Measurements from ENCODE around the gene KRTAP4-5. TPM values are rescaled to one million over a fixed set of nuclear protein-coding genes. Genes with fewer than 3 reads are reported as not detected.
"Not testable (repeated sequence)": the region's sequence is repeated elsewhere in the genome, so short reads cannot be mapped to it uniquely, and the experiment has no call there.

Gene KRTAP4-5
- total RNA-seq, 1 experiment from 2014 or later, result not detected

DNA sequence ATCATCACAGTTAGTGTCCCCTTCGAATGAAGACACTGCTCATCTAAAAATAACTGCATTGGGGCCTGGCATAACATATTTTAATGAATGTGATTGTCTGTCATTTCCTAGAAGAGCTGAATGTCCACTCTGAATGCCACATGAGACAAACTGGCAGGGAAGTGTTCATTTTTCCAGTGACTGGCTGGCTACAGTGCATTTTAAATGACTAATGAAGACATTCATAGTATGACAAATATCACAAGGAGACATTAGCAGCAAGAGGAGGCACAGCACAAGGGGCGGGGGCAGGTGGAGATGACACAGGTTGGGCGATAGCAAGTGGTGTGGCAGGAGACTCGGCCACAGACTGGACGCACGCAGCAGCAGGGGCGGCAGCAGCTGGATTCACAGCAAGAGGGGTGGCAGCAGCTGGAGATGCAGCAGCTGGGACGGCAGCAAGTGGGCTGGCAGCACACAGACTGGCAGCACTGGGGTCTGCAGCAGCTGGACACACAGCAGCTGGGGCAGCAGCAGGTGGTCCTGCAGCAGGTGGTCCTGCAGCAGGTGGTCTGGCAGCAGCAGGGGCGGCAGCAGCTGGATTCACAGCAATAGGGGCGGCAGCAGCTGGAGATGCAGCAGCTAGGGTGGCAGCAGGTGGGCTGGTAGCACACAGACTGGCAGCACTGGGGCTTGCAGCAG lies 514 bp downstream of the KRTAP4-5 start:
- not testable (repeated sequence) for DNase-seq (ENCODE audit: extremely low read depth, low read depth)

DNA sequence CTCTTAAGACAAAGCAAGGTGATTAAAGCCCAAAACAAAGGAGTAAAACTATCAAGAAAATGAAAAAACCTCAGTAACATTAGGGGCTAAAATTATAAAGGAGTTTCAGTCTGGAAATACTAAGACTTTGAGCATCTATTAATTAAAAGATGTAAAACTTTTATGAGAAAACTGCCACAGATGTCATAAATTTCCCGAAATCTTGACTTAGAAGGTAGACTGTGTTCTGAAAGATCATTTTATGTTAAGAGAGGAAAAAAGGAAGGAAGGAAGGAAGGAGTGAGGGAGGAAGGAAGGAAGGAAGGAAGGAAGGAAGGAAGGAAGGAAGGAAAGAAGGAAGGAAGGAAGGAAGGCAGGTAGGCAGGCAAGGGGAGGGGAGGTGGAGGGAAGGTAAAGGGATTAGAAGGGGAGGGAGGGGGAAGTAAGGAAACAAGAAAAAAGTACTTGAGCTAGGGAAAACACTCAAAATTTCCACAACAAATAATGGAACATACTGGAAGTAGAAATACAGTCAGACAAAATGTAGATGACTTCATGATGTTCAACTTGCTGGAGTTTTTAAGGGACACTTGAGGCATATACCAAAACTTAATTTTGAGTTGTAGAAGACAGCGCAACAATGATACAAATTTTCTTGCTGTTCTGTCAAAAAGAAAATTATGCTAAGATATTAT lies 2.0 kb downstream of the KRTAP4-5 start:
- no peak for DNase-seq (ENCODE audit: extremely low read depth, low read depth)

DNA sequence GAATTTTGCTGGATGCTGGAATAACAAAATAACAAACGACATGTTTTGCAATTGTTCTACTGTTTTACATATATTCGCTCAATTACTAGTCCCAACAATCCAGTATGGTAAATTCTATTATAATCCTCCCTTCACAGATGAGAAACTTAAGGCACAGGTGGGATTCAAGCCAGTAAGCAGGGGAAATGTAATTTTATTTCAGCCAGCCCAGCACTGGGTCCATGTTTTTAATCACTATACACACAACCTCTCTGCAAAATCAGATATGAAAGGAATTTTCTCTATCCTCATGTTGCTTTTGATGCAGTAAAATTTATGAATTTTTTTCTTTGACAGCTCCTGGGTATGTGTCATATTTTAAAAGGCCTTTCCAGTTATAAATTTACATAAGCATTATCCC lies 4.4 kb downstream of the KRTAP4-5 start:
- no peak for DNase-seq (ENCODE audit: extremely low read depth, low read depth)

DNA sequence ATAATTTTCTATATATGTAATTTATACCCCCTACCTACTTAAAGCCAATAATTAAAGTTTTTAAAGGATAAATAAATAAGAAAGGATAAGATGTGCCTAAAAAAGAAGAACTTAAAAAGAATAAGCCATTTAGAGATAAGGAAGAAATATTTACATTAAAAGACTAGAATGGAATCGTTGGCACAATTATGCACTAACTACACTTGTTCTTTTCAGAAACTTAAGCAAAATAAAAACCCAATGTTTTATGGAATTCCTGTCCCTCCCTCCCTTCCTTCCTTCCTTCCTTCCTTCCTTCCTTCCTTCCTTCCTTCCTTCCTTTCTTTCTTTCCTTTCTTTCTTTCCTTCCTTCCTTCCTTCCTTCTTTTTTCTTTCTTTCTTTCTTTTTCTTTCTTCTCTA lies 4.8 kb downstream of the KRTAP4-5 start:
- DNase-seq (ENCODE audit: extremely low read depth, low read depth), result no peak

DNA sequence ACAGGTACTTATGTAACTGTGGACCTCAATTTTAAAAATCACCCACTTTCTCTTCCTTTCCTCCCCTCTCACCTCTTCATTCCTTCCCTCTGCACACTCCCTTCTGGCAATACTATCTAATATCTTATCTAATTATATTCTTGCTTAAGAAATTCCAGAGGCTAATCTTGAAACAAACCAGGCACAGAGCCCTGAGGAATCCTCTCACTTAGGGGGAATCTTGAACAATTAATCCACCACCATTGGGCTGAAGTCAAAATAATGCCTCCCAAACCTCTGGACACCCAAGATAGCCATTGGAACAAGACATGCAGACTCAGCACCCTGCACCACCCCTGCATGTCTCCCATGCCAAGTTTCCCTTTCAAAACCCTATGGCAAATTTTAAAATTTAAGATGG lies 8.3 kb downstream of the KRTAP4-5 start:
- no peak for DNase-seq (ENCODE audit: extremely low read depth, low read depth)

DNA sequence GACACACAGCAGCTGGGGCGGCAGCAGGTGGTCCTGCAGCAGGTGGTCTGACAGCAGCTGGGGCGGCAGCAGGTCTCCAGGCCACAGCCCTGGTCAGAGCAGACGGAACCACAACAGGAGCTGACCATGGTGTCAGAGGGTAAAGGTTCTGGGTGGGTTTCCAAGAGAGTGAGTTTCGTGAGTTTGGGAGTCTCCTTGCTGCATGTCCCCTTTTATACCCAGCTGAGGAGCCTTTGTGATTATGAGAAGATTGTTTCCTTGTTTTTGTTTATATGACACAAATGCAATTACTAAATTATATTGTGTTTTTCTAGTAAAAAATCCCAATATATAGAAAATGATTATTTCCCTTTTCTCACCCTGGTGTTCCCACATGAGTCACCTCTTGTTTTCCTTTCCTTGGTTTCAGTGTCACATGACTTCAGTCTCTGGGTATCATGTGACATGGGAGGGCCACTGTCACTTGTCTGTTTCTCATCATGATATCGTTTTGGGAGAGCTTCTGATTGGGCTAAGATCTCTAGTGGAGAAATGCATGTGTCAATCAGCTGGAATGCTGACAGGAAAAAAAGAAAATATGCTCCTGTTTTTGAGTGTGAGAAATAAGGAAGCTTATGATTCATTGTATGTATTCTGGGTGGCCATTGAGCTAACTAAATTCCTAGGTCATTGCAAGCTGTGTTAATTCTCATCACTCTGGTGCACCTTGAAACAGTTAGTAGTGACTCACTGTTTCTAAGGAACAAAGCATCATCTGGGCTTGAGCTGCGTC lies 9.1 kb downstream of the KRTAP4-5 start, which contains the start of gene KRTAP4-6:
KRTAP4-6 (minus strand) TSS at position 185 of the 772 bp plus-strand sequence; CDS start at position 128, 57 bp downstream.
- DNase-seq (ENCODE audit: extremely low read depth, low read depth), result no peak

DNA sequence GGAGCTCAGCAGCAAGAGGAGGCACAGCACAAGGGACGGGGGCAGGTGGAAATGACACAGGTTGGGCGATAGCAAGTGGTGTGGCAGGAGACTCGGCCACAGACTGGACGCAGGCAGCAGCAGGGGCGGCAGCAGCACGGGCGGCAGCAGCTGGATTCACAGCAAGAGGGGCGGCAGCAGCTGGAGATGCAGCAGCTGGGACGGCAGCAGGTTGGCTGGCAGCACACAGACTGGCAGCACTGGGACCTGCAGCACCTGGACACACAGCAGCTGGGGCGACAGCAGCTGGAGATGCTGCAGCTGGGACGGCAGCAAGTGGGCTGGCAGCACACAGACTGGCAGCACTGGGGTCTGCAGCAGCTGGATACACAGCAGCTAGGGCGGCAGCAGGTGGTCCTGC lies 9.8 kb downstream of the KRTAP4-5 start:
- not testable (repeated sequence) for DNase-seq (ENCODE audit: extremely low read depth, low read depth)

DNA sequence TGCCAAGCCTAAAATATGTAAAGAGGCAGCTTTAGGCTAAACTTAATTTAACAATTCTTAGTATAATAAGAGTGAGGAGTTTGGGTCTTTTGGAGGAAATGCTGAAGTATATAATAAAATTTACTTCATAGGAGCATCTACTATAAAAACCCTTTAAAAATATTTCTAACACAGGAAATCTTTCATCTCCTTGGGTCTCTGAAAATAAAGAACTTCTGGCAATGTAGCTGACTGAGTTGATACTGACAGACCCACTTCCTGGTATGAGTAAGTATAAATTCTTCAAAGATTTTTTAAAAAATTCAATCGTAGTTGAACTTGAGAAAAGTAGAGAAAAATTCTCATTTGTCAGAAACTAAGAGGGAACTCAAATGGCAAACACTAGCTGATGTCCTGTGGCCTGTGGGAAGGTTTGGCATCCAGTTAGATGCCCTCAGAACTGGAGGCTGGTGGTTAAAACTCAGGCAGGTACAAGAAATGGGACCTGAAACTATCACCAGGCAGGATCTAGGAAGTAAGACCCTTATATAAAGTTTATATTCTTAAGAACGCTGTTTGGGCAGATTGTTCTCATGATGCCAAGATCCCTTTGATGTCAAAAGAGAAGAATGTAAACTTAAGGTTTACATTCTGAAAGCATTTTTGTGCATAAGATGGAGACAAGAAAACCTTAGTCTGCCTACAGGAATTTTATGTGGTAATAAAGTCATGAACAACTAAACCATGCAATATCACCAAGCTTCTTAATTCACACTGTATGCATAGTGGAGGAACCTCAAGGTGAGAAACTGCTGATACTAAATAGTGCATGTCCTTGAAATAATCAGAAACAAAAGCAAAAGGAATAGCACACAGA lies 15.5 kb downstream of the KRTAP4-5 start:
- DNase-seq (ENCODE audit: extremely low read depth, low read depth), result no peak

DNA sequence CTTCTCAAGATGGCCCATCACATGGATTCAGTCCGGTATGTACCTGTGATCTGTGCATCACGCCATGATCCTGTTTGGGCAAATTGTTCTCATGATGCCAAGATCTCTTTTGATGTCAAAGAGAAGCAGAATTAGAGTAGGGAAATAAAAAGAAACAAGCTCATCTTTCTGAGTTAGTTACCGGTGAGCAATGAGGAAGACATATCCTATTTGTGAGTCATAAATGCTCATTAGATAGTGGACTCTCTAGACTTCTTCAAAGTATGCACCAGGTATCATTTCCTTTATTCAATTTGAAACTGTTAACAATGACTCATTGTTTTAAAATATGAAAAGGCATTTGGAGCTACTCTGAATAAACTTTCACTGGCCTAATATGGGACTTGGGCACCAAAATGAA lies 17.6 kb downstream of the KRTAP4-5 start:
- DNase-seq (ENCODE audit: extremely low read depth, low read depth), result no peak

DNA sequence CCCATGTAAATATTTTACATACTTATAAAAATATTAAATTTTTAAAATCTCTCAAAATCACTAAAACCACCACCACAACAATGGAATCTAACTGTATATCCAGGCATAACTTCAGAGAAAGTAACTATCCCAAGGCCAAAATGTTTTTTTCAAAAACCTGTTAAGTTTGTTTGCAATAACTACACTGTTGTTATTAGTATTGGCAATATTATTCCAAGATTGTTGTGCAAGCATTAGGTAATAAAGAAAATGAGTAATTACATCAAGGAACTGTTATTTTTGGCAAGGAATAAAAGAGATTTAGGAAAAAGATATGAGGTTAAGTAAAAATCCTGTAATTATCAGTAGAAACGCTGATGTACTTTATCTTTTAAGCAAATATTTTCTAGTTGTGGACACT lies 22.3 kb downstream of the KRTAP4-5 start:
- DNase-seq (ENCODE audit: extremely low read depth, low read depth), result no peak

DNA sequence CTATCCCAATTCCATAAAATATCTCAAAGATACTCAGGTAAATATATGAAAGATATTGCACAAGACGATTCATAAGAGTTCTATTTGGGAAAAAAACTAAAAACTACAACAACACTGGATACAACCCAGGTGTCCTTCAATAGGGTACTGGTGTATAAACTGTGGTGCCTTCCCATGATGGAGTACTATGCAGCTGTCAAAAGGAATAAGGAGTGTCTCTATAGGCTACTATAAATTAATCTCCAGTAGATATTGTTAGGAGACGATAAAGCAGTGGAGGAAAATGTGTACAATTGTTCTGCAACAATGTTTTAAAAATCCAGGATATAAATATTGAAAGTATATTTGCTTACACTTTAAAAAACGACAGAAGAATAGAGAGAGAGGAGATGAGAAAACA lies 23.2 kb downstream of the KRTAP4-5 start:
- DNase-seq (ENCODE audit: extremely low read depth, low read depth), result no peak

DNA sequence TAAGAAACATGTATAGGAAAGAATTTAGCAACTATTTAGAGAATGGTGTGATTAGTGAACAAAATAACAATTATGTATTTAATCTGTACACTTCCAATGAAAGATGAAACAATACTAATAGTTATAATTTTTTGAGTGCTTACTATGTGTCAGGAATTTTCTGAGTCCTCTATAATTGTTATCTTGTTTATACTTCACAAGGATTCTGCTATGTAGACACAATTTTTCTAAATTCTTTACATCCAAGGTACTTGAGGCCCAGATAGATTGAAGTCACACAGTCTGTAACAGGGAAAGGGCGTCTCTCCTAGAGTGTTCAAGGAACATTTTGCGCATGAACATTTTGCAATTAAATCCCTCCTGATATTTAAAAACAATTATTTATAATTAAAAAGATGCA lies 24.6 kb downstream of the KRTAP4-5 start:
- no peak for DNase-seq (ENCODE audit: extremely low read depth, low read depth)

DNA sequence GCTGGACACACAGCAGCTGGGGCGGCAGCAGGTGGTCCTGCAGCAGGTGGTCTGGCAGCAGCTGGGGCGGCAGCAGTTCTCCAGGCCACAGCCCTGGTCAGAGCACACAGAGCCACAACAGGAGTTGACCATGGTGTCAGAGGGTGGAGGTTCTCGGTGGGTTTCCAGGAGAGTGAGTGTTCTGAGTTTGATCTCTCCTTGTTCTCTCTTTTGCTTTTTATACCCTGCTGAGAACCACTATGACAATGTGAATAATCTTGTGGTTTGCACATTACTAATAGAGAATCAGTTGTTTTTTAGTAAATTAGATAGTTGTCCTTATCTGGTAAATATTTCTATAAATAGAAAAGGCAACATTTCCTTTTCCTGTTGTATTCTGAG lies 25.6 kb downstream of the KRTAP4-5 start, which contains the start of gene KRTAP4-12:
KRTAP4-12 (minus strand) TSS at position 192 of the 381 bp plus-strand sequence; CDS start at position 132, 60 bp downstream.
- not testable (repeated sequence) for DNase-seq (ENCODE audit: extremely low read depth, low read depth)

DNA sequence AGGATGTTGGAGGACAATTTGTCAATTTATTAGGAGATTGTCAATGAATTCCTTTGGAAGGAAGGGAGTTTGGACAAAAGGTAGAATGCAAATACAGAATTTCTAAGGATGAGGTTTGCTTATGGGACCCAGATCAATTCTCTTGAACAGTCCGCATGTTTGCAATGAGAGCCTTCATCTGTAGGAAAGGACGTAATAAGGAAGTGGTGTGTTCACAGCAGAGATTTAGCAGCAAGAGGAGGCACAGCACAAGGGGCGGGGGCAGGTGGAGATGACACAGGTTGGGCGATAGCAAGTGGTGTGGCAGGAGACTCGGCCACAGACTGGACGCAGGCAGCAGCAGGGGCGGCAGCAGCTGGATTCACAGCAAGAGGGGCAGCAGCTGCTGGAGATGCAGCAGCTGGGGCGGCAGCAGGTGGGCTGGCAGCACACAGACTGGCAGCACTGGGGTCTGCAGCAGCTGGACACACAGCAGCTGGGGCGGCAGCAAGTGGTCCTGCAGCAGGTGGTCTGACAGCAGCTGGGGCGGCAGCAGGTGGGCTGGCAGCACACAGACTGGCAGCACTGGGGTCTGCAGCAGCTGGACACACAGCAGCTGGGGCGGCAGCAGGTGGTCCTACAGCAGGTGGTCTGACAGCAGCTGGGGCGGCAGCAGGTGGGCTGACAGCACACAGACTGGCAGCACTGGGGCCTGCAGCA lies 26.2 kb downstream of the KRTAP4-5 start:
- DNase-seq (ENCODE audit: extremely low read depth, low read depth), result not testable (repeated sequence)

DNA sequence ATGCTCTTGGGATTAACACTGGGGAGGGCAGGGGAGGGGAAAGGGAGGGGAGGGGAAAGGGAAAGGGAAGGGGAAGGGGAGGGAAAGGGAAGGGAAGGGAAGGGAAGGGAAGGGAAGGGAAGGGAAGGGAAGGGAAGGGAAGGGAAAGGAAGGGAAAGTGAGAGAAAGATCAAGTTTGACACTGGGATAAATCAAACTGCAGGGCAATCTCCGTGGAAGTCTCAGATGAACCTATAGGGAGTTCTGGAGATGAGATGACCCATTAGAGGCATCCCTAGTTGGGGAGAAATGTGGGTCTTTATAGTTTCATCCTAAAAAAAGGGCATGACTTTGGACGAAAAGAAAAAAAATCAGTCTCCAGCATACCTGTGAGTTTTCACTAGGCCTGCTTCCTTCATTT lies 27.9 kb downstream of the KRTAP4-5 start:
- no peak for DNase-seq (ENCODE audit: extremely low read depth, low read depth)

DNA sequence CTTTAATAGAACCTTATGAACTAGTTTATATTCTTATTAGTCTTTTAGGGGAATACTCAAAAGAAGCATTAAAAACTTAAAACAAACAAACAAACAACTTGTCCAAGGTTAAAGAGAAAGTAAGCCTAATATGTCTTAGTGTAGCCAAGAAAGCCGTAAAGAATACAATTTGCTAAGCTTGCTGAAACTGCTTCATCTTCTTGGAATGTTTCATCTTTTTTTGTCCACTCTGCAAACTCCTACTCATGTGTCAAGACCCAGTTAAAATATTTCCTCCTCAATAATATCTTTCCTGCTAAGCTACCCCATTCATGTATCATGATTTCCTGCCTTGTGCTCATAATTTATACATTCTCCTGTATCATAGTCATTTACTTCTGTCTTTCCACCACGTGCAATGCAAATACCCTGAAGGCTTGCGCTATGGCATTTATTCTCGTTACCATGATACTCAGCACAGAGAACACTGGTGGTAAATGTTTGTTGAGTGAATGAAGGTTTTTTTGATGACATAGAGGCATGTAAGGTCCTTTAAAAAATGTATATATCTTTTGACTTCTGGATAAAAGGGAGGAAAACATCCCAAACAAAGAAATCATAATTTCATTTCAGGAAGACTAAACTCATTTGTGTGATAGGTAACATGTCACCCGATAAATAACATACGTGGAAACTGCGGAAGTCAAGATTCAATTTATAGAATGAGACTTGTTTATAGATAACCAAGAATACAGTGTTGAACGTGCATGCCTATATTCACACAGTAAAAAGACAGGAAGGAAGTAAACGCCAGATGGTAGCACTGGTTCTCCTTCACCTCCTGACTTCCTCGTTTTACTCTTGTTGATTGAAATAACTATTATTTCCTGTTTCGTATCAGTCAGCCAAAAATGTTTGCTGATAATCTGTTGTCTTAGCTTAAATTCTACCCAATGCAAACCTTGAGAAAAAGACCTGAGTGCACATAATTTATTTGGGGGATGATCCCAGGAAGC lies 29.6 kb downstream of the KRTAP4-5 start:
- not testable (repeated sequence) for DNase-seq (ENCODE audit: extremely low read depth, low read depth)

DNA sequence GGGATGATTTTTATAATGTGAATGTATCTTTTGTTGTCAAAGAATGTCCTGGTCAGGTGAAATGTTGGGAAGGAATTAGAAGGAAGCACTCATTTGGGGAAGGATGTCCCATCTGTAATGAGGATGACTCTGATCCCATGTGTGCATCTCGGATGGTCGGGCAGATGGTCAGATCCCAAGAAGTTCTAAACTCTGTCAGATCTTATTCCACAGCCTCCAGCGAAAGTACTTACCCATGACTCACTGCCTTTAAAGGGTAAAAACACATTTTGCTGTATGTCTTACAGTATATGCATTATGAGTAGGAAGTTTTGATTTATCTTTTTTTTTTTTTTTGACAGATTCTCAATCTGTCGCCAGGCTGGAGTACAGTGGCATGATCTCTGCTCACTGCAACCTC lies 30.9 kb downstream of the KRTAP4-5 start:
- no peak for DNase-seq (ENCODE audit: extremely low read depth, low read depth)

DNA sequence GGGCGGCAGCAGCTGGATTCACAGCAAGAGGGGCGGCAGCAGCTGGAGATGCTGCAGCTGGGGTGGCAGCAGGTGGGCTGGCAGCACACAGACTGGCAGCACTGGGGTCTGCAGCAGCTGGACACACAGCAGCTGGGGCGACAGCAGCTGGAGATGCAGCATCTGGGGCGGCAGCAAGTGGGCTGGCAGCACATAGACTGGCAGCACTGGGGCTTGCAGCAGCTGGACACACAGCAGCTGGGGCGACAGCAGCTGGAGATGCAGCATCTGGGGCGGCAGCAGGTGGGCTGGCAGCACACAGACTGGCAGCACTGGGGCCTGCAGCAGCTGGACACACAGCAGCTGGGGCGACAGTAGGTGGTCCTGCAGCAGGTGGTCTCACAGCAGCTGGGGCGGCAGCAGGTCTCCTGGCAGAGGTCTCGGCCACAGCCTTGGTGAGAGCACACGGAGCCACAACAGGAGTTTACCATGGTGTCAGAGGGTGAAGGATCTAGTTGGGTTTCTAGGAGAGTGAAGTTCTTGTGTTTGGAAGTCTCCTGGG lies 31.7 kb downstream of the KRTAP4-5 start, which contains the start of gene KRTAP4-11:
KRTAP4-11 (minus strand) TSS at position 528 of the 541 bp plus-strand sequence; CDS start at position 470, 58 bp downstream.
- not testable (repeated sequence) for DNase-seq (ENCODE audit: extremely low read depth, low read depth)
